Kidney (tissue), 14 donors: ENCODE data around the gene NPW. TPM values are rescaled to one million over a fixed set of nuclear protein-coding genes. Genes with fewer than 3 reads are reported as not detected.

Experiments used
- DNase-seq, 5 donors: peaks; one replicate each; pipeline ENCODE4 v3.0.0-alpha.2; 2013 to 2020
- FAIRE-seq: peaks from 2 replicates; lab custom pipeline; 2012; peaks lifted over from hg19 to GRCh38; lab: Jason Lieb, UNC
- H3K27ac ChIP-seq, 2 donors: one replicate each; pipeline ENCODE4 v1.7.0; 2013; ENCODE audit warnings: low read depth in 2 of 2, low read length in 2 of 2, inconsistent platforms in 1 of 2
- H3K27me3 ChIP-seq: one replicate; pipeline ENCODE4 v1.7.1; 2013; ENCODE audit warnings: low read length, inconsistent platforms; ENCODE audit not compliant: control insufficient read depth, insufficient read depth
- H3K36me3 ChIP-seq, 3 donors: one replicate each; pipeline versions ENCODE4 v1.7.0 to v1.7.1; 2013; ENCODE audit warnings: low read length in 3 of 3, control low read depth in 1 of 3, inconsistent platforms in 1 of 3; ENCODE audit not compliant: insufficient read depth in 3 of 3, control insufficient read depth in 2 of 3
- H3K4me1 ChIP-seq, 3 donors: one replicate each; pipeline versions ENCODE4 v1.7.0 to v1.7.1; 2013; ENCODE audit warnings: low read length in 3 of 3, inconsistent platforms in 1 of 3, low read depth in 1 of 3; ENCODE audit not compliant: control insufficient read depth in 2 of 3, insufficient read depth in 2 of 3
- H3K4me3 ChIP-seq, 3 donors: one replicate each; pipeline versions ENCODE4 v1.7.0 to v1.8.1; 2013; ENCODE audit warnings: low read length in 3 of 3, control low read depth in 1 of 3, inconsistent platforms in 1 of 3
- H3K9ac ChIP-seq, 3 donors: one replicate each; pipeline versions ENCODE4 v1.7.0 to v1.7.1; 2013; ENCODE audit warnings: low read length in 3 of 3, control low read depth in 1 of 3, inconsistent platforms in 1 of 3
- H3K9me3 ChIP-seq, 3 donors: one replicate each; pipeline versions ENCODE4 v1.7.0 to v1.7.1; 2013; ENCODE audit warnings: low read length in 3 of 3, control low read depth in 1 of 3, inconsistent platforms in 1 of 3; ENCODE audit not compliant: control insufficient read depth in 2 of 3, insufficient read depth in 1 of 3
- CTCF ChIP-seq: IDR thresholded peaks from 3 replicates; pipeline ENCODE4 v1.5.1; 2012; ENCODE audit warnings: mild to moderate bottlenecking, moderate library complexity, borderline replicate concordance; ENCODE audit not compliant: insufficient read depth; ENCODE audit errors: extremely low read depth
- intact Hi-C: fragments of 100-400 bp; cut with DNase I; formaldehyde crosslinking; loops from one replicate; pipeline ENCODE4 v1.11.1; 2022
- polyA plus RNA-seq: library from polyadenylated mRNA; stranded (reverse); fragments of 350-450 nt; fragmentation: Illumina TruSeq; extraction: RNeasy Lipid Tissue Mini Kit (QIAGEN cat#74804); gene quantifications from one replicate; pipeline ENCODE4 v1.2.3, GENCODE V29; 2014; ENCODE audit warnings: low read depth, low replicate concordance; ENCODE audit not compliant: insufficient read depth
- total RNA-seq: library from RNA; stranded (reverse); fragmentation: NEBNext Ultra II Directional; extraction: Animal tissue kit (Norgen Biotek cat#: 25700); gene quantifications from one replicate; pipeline ENCODE4 v1.2.1, GENCODE V29; 2021
- donor health status: control.
- donor health status: control.
- donor health status: control.
- donor health status: control.
- donor health status: control.
- donor health status: DM: yes; HTN: yes; CAD: no.
- donor health status: Normal renal cell carcinoma (clear cell type).

NPW gene
- total and polyA plus RNA-seq, 2 donors from 2014 or later: not detected

GRCh38 chr16:2061023-2061422 is 41.4 kb downstream of the NPW start:
- peaks cover 0 to 29% (median 22%) of the 10 kb centered on the region in 3 donors for H3K36me3 ChIP-seq
- no peaks in the 10 kb centered on the region for H3K4me1 ChIP-seq
- no peak for FAIRE-seq
- H3K27me3 ChIP-seq: no peaks in the 10 kb centered on the region
- DNase-seq: no peak
- H3K9ac ChIP-seq: no peak overlapping the region
- intact Hi-C loops: no loop called here
- no peak for TF ChIP-seq CTCF
- H3K9me3 ChIP-seq: no peaks in the 10 kb centered on the region
- H3K4me3 ChIP-seq: no peak overlapping the region
- H3K27ac ChIP-seq: no peak overlapping the region

GRCh38 chr16:2061526-2061925 is 41.9 kb downstream of the NPW start:
- DNase-seq: no peak
- H3K9ac ChIP-seq: no peak overlapping the region
- no peak for FAIRE-seq
- H3K27me3 ChIP-seq: no peaks in the 10 kb centered on the region
- intact Hi-C loops: no loop called here
- no peaks in the 10 kb centered on the region for H3K9me3 ChIP-seq
- H3K4me3 ChIP-seq: no peak overlapping the region
- TF ChIP-seq CTCF: no peak
- peaks cover 2 to 33% (median 22%) of the 10 kb centered on the region in 3 donors for H3K36me3 ChIP-seq
- no peak overlapping the region for H3K27ac ChIP-seq
- no peaks in the 10 kb centered on the region for H3K4me1 ChIP-seq

- no peak overlapping the region for H3K9ac ChIP-seq
- H3K36me3 ChIP-seq: peaks cover 2 to 32% (median 17%) of the 10 kb centered on the region in 3 donors
- H3K27me3 ChIP-seq: no peaks in the 10 kb centered on the region
- DNase-seq: no peak
- H3K4me3 ChIP-seq: no peak overlapping the region
- TF ChIP-seq CTCF: no peak
- no peak for FAIRE-seq
- no peaks in the 10 kb centered on the region for H3K9me3 ChIP-seq
- intact Hi-C loops: no loop called here
- no peaks in the 10 kb centered on the region for H3K4me1 ChIP-seq
- H3K27ac ChIP-seq: no peak overlapping the region
These were observed 43.2 kb downstream of the NPW start for GRCh38 chr16:2062801-2063200.

- DNase-seq: no peak
- Histone ChIP-seq H3K4me3 (no peak overlapping the region), H3K4me1 (no peaks in the 10 kb centered on the region), H3K27me3 (no peaks in the 10 kb centered on the region), H3K9ac (no peak overlapping the region), H3K9me3 (no peaks in the 10 kb centered on the region), H3K36me3 (peaks cover 2 to 36% (median 17%) of the 10 kb centered on the region in 3 donors), H3K27ac (no peak overlapping the region)
- no peak for TF ChIP-seq CTCF
- no peak for FAIRE-seq
- intact Hi-C loops: no loop called here
These were observed 44.3 kb downstream of the NPW start for GRCh38 chr16:2063861-2064260.
